CD4-positive, alpha-beta T cell (primary cell): ENCODE measurements around the gene PFKL. TPM values are rescaled to one million over a fixed set of nuclear protein-coding genes. Genes with fewer than 3 reads are reported as not detected.

Experiments
- ATAC-seq: fragments of 200-7000 bp; cut with Tn5 transposase; one replicate; pipeline ENCODE4 v1.10.0; 2022; ENCODE audit warnings: mild to moderate bottlenecking; ENCODE audit not compliant: poor library complexity
- CTCF ChIA-PET: fragments of 350-600 bp; sonication (Branson Sonifier 250); formaldehyde crosslinking; loops from one replicate; lab custom pipeline; 2021; ENCODE audit warnings: antibody characterized with exemption, inconsistent platforms; lab: Charles Lee
- POLR2A ChIA-PET: fragments of 350-600 bp; sonication (Branson Sonifier 250); formaldehyde crosslinking; loops from one replicate; lab custom pipeline; 2021; ENCODE audit warnings: antibody characterized with exemption, inconsistent platforms; lab: Charles Lee
- DNase-seq, 14 experiments: peaks; one replicate each; pipeline ENCODE4 v3.0.0-alpha.2; 2013 to 2020; ENCODE audit warnings: mixed read lengths in 2 of 14
- H3K27ac ChIP-seq, 2 donors: one replicate each; pipeline versions ENCODE4 v1.5.1 to v1.7.0; 2013; ENCODE audit warnings: low read length in 2 of 2, low read depth in 1 of 2, mild to moderate bottlenecking in 1 of 2
- H3K27me3 ChIP-seq, 2 experiments: 1 replicate in 1 of 2; 2 replicates in 1 of 2; pipeline versions ENCODE4 v1.6.1 to v1.7.0; 2013; ENCODE audit warnings: low read length in 2 of 2, control low read depth in 1 of 2, mild to moderate bottlenecking in 1 of 2, moderate library complexity in 1 of 2; ENCODE audit not compliant: insufficient read depth in 2 of 2, control insufficient read depth in 1 of 2
- H3K36me3 ChIP-seq: one replicate; pipeline ENCODE4 v1.6.1; 2013; ENCODE audit warnings: low read length, control low read depth; ENCODE audit not compliant: insufficient read depth
- H3K4me1 ChIP-seq: one replicate; pipeline ENCODE4 v1.6.1; 2013; ENCODE audit warnings: low read length, control low read depth; ENCODE audit not compliant: insufficient read depth
- H3K4me3 ChIP-seq: one replicate; pipeline ENCODE4 v1.5.1; 2013; ENCODE audit warnings: mild to moderate bottlenecking, low read length, moderate library complexity
- H3K9me3 ChIP-seq, 2 experiments: 1 replicate in 1 of 2; 2 replicates in 1 of 2; pipeline versions ENCODE4 v1.6.1 to v1.7.0; 2013; ENCODE audit warnings: low read length in 2 of 2, mild to moderate bottlenecking in 2 of 2, control low read depth in 1 of 2, moderate library complexity in 1 of 2; ENCODE audit not compliant: control insufficient read depth in 1 of 2, insufficient read depth in 1 of 2
- H3K27ac Mint-ChIP-seq: one replicate; pipeline ENCODE4 v1.8.0; 2020; ENCODE audit warnings: mixed read lengths
- H3K27me3 Mint-ChIP-seq: one replicate; pipeline ENCODE4 v1.8.0; 2021; ENCODE audit warnings: mixed read lengths
- H3K36me3 Mint-ChIP-seq: one replicate; pipeline ENCODE4 v1.8.0; 2021; ENCODE audit warnings: low read depth, mixed read lengths
- H3K4me1 Mint-ChIP-seq: one replicate; pipeline ENCODE4 v1.8.0; 2021; ENCODE audit warnings: low read depth, mixed read lengths
- H3K4me3 Mint-ChIP-seq: one replicate; pipeline ENCODE4 v1.8.0; 2020; ENCODE audit warnings: mild to moderate bottlenecking, mixed read lengths
- H3K9me3 Mint-ChIP-seq: one replicate; pipeline ENCODE4 v1.8.0; 2020; ENCODE audit warnings: mixed read lengths
- intact Hi-C, 2 experiments: fragments of 100-400 bp; cut with DNase I in 1 of 2; cut with micrococcal nuclease in 1 of 2; formaldehyde crosslinking; loops; one replicate each; pipeline versions ENCODE4 v1.15.1 to v1.9.0; 2023 to 2025; cut with DNase I, micrococcal nuclease
- total RNA-seq, 174 experiments: library from RNA in 2 of 174; stranded (reverse) in 2 of 174; gene quantifications; one replicate each; pipeline ENCODE4 v1.2.3 and lab custom pipeline; 2021 to 2026
- TF ChIP-seq, protein P1 (sequence below): fragments of 200-600 bp; IDR thresholded peaks from one replicate; pipeline ENCODE4 v1.8.0; 2022; ENCODE audit warnings: antibody characterized with exemption, mild to moderate bottlenecking

The PFKL gene
- total RNA-seq, 2 experiments from 2014 or later: 115 to 117 TPM

DNA sequence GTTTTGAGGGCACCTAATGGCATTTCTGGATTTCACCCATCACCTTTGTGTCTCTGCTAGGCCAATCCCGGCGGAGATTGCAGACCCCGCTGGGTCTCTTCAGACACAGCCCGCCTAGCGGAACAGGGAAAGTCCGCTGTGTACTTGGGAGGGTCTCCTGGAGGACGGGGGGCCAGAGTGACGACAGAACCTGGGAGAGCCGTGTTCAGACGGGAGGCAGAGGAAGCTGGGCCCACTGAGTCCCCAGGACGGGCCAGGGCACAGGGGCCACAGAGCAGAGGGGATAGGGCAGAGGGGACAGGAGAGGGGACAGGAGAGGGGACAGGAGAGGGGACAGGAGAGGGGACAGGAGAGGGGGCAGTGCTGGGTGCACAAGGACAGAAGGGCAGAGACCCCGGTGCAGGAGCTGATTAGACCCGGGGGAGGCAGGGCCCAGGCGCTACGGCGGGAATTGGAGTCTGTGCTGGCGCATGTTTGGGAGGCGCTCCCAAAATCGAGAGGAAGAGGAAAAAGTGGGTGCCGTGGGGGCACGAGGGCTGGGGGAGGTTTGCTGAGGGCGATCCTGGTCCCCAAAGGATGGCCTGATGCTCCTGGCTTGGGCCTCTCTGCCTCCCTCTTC lies 66.2 kb downstream of the PFKL start:
- no peak overlapping the region for H3K27ac Mint-ChIP-seq
- TF ChIP-seq, protein P1, sequence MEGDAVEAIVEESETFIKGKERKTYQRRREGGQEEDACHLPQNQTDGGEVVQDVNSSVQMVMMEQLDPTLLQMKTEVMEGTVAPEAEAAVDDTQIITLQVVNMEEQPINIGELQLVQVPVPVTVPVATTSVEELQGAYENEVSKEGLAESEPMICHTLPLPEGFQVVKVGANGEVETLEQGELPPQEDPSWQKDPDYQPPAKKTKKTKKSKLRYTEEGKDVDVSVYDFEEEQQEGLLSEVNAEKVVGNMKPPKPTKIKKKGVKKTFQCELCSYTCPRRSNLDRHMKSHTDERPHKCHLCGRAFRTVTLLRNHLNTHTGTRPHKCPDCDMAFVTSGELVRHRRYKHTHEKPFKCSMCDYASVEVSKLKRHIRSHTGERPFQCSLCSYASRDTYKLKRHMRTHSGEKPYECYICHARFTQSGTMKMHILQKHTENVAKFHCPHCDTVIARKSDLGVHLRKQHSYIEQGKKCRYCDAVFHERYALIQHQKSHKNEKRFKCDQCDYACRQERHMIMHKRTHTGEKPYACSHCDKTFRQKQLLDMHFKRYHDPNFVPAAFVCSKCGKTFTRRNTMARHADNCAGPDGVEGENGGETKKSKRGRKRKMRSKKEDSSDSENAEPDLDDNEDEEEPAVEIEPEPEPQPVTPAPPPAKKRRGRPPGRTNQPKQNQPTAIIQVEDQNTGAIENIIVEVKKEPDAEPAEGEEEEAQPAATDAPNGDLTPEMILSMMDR: no peak
- H3K36me3 Mint-ChIP-seq: no peaks in the 10 kb centered on the region
- intact Hi-C loops: no loop called here
- H3K27me3 ChIP-seq: no peaks in the 10 kb centered on the region
- POLR2A ChIA-PET: no interaction called here
- no peak for DNase-seq
- CTCF ChIA-PET: no interaction called here
- no peaks in the 10 kb centered on the region for H3K4me1 ChIP-seq
- no peak overlapping the region for H3K4me3 Mint-ChIP-seq
- H3K27me3 Mint-ChIP-seq: no peaks in the 10 kb centered on the region
- H3K9me3 Mint-ChIP-seq: no peaks in the 10 kb centered on the region
- peaks cover 6 to 28% of the 10 kb centered on the region in 2 experiments for H3K9me3 ChIP-seq
- no peaks in the 10 kb centered on the region for H3K36me3 ChIP-seq
- no peaks in the 10 kb centered on the region for H3K4me1 Mint-ChIP-seq
- no peak for ATAC-seq
- no peak overlapping the region for H3K27ac ChIP-seq
- H3K4me3 ChIP-seq: no peak overlapping the region

DNA sequence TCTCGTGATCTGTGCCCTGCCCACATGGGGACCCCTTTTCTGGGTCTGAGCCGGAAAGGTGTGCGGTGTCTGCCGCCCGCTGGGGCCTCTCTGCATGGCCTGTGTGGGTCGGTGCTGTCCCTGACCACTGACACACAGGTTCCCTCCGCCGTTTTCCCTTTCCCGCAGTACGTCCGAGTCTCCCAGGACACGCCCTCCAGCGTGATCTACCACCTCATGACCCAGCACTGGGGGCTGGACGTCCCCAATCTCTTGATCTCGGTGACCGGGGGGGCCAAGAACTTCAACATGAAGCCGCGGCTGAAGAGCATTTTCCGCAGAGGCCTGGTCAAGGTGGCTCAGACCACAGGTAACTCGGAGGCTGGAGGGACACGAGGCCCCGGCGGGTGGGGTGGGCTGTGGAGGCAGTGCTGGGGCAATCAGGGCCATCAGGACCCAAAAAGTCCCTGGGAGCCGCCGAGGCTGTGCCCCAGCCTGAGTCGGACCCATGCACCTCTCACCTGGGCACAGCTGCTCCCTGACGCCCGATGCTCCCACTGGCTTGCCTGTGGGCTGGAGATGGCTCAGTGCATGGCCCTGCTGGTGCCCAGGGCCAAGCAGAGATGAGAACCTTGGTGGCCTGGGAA lies 66.8 kb downstream of the PFKL start:
- no peaks in the 10 kb centered on the region for H3K9me3 Mint-ChIP-seq
- H3K4me3 ChIP-seq: no peak overlapping the region
- DNase-seq (peak in 1 of 14 experiments; percentile 9), ATAC-seq (no peak)
- no peaks in the 10 kb centered on the region for H3K27me3 Mint-ChIP-seq
- ChIA-PET CTCF (no interaction called here), POLR2A (no interaction called here)
- no peak overlapping the region for H3K4me3 Mint-ChIP-seq
- H3K4me1 ChIP-seq: no peaks in the 10 kb centered on the region
- no peaks in the 10 kb centered on the region for H3K27me3 ChIP-seq
- H3K36me3 Mint-ChIP-seq: no peaks in the 10 kb centered on the region
- TF ChIP-seq, protein P1: no peak
- intact Hi-C loops: no loop called here
- H3K36me3 ChIP-seq: no peaks in the 10 kb centered on the region
- peaks cover 6 to 28% of the 10 kb centered on the region in 2 experiments for H3K9me3 ChIP-seq
- H3K4me1 Mint-ChIP-seq: no peaks in the 10 kb centered on the region
- H3K27ac ChIP-seq: no peak overlapping the region
- H3K27ac Mint-ChIP-seq: no peak overlapping the region

DNA sequence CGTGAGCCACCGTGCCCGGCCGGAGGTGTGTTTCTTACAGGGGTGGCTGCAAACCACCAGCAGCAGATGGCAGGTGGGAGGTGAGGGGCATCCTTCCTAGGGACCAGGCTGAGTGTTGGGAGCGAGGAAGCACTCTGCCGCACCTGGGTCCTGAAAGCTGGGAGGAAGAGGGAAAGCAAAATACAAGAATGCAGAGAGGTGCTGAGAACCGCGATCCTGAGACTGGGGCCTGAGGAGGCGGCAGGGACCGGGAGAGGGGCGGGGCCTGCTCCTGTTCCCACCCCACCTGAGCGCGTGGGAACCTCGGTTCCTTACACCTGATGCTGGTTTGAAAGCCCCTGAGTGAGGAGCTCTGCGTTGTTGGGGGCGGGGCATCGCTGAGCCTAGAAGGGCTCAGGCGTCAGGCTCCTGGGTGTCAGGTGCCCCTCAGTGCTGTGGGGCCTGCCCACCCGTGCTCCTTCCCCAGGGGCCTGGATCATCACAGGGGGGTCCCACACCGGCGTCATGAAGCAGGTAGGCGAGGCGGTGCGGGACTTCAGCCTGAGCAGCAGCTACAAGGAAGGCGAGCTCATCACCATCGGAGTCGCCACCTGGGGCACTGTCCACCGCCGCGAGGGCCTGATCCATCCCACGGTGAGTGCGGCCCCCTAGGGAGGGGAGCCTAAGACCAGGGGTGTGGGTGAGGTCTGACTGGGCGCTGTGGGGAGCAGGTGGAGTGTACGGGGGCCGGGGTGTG lies 69.0 kb downstream of the PFKL start:
- ChIA-PET CTCF (no interaction called here), POLR2A (no interaction called here)
- Mint-ChIP-seq H3K27me3 (no peaks in the 10 kb centered on the region), H3K4me3 (no peak overlapping the region), H3K36me3 (no peaks in the 10 kb centered on the region), H3K9me3 (no peaks in the 10 kb centered on the region), H3K4me1 (peaks cover 5% of the 10 kb centered on the region), H3K27ac (no peak overlapping the region)
- TF ChIP-seq, protein P1: no peak
- no peaks in the 10 kb centered on the region for H3K27me3 ChIP-seq
- no peak overlapping the region for H3K27ac ChIP-seq
- intact Hi-C loops: no loop called here
- peaks cover 0 to 16% of the 10 kb centered on the region in 2 experiments for H3K9me3 ChIP-seq
- H3K4me3 ChIP-seq: no peak overlapping the region
- DNase-seq (peak in 2 of 14 experiments; percentile 12 to 19), ATAC-seq (no peak)
- peaks cover 3% of the 10 kb centered on the region for H3K4me1 ChIP-seq
- no peaks in the 10 kb centered on the region for H3K36me3 ChIP-seq
